Muscle of leg (tissue), 11 donors: ENCODE measurements around the gene ACOT11. TPM values are rescaled to one million over a fixed set of nuclear protein-coding genes. Genes with fewer than 3 reads are reported as not detected.
"Not testable (repeated sequence)": the region's sequence is repeated elsewhere in the genome, so short reads cannot be mapped to it uniquely, and the experiment has no call there.

Experiments
- DNase-seq: peaks from one replicate; pipeline ENCODE4 v3.0.0; 2013
- H3K27ac ChIP-seq: one replicate; pipeline ENCODE4 v1.5.1; 2013; ENCODE audit warnings: mild to moderate bottlenecking, low read length, control low read depth
- H3K27me3 ChIP-seq: one replicate; pipeline ENCODE4 v1.6.1; 2013; ENCODE audit warnings: low read length; ENCODE audit not compliant: control insufficient read depth, insufficient read depth
- H3K36me3 ChIP-seq: one replicate; pipeline ENCODE4 v1.6.1; 2013; ENCODE audit warnings: low read length; ENCODE audit not compliant: control insufficient read depth, insufficient read depth
- H3K4me1 ChIP-seq: one replicate; pipeline ENCODE4 v1.6.1; 2013; ENCODE audit warnings: low read length; ENCODE audit not compliant: control insufficient read depth, insufficient read depth
- H3K4me3 ChIP-seq: one replicate; pipeline ENCODE4 v1.5.1; 2013; ENCODE audit warnings: low read length, control low read depth
- H3K9me3 ChIP-seq: replicated peaks from 2 replicates; pipeline ENCODE4 v1.6.1; 2013; ENCODE audit warnings: low read depth, low read length; ENCODE audit not compliant: control insufficient read depth
- WGBS: methylation state at CpG from one replicate; pipeline ENCODE4 v1.1.5; 2013; ENCODE audit warnings: missing lambda C conversion rate; ENCODE audit not compliant: insufficient coverage; 5-methylcytosine and 5-hydroxymethylcytosine counted together
- polyA plus RNA-seq, 8 donors: library from polyadenylated mRNA; unstranded; fragments of 120-200 nt; gene quantifications; one replicate each; pipeline versions ENCODE4 v1.2.1 to v1.2.3, GENCODE V29; 2013; ENCODE audit warnings: inconsistent platforms in 1 of 8, low replicate concordance in 1 of 8; ENCODE audit not compliant: insufficient read length in 8 of 8, insufficient read depth in 1 of 8
- total RNA-seq: library from RNA; stranded (reverse); fragments of 120-200 nt; gene quantifications from one replicate; pipeline ENCODE4 v1.2.4, GENCODE V29; 2013

Gene ACOT11
- total and polyA plus RNA-seq, 9 donors, result 2.8 to 10.1 (median 5.6) TPM

- Histone ChIP-seq H3K9me3 (peaks cover 4% of the 10 kb centered on the region), H3K27ac (no peak overlapping the region), H3K27me3 (no peaks in the 10 kb centered on the region), H3K4me3 (no peak overlapping the region), H3K36me3 (no peaks in the 10 kb centered on the region), H3K4me1 (no peaks in the 10 kb centered on the region)
- no CpG with 5 or more reads among the region's 3 CpGs for WGBS
- no peak for DNase-seq
Observed at GRCh38 chr1:54510715-54511270, 37.2 kb upstream of the ACOT11 start.

GRCh38 chr1:54513921-54514580 is 34.0 kb upstream of the ACOT11 start:
- H3K9me3 ChIP-seq, DNase-seq, H3K27ac ChIP-seq, H3K36me3 ChIP-seq, H3K27me3 ChIP-seq, H3K4me1 ChIP-seq, H3K4me3 ChIP-seq: not testable (repeated sequence)
- WGBS, result 93% methylated on average over 9 of the region's 24 CpGs

GRCh38 chr1:54516249-54516920 is 31.6 kb upstream of the ACOT11 start:
- Histone ChIP-seq H3K36me3 (no peaks in the 10 kb centered on the region), H3K4me3 (no peak overlapping the region), H3K9me3 (peaks cover under 1% of the 10 kb centered on the region), H3K4me1 (no peaks in the 10 kb centered on the region), H3K27me3 (peaks cover 2% of the 10 kb centered on the region), H3K27ac (no peak overlapping the region)
- WGBS, result 57% methylated on average over 3 of the region's 4 CpGs
- no peak for DNase-seq

GRCh38 chr1:54517496-54517895 is 30.5 kb upstream of the ACOT11 start:
- no peak overlapping the region for H3K4me3 ChIP-seq
- 59% methylated on average over 5 of the region's 9 CpGs for WGBS
- no peak for DNase-seq
- no peaks in the 10 kb centered on the region for H3K36me3 ChIP-seq
- no peaks in the 10 kb centered on the region for H3K4me1 ChIP-seq
- no peak overlapping the region for H3K27ac ChIP-seq
- H3K9me3 ChIP-seq, result no peaks in the 10 kb centered on the region
- peaks cover 2% of the 10 kb centered on the region for H3K27me3 ChIP-seq

- Histone ChIP-seq H3K9me3 (no peaks in the 10 kb centered on the region), H3K36me3 (no peaks in the 10 kb centered on the region), H3K4me1 (no peaks in the 10 kb centered on the region), H3K4me3 (no peak overlapping the region), H3K27me3 (peaks cover 2% of the 10 kb centered on the region), H3K27ac (no peak overlapping the region)
- WGBS, result 63% methylated on average over 2 of the region's 2 CpGs
- DNase-seq, result no peak
Observed at GRCh38 chr1:54518489-54518888, 29.5 kb upstream of the ACOT11 start.

GRCh38 chr1:54519709-54520108 is 28.3 kb upstream of the ACOT11 start:
- Histone ChIP-seq H3K4me1 (no peaks in the 10 kb centered on the region), H3K36me3 (no peaks in the 10 kb centered on the region), H3K27me3 (peaks cover 2% of the 10 kb centered on the region), H3K9me3 (no peaks in the 10 kb centered on the region), H3K27ac (no peak overlapping the region), H3K4me3 (no peak overlapping the region)
- DNase-seq, result no peak
- WGBS, result 43% methylated on average over 1 of the region's 5 CpGs

- no peak overlapping the region for H3K4me3 ChIP-seq
- no peaks in the 10 kb centered on the region for H3K9me3 ChIP-seq
- no CpG with 5 or more reads among the region's 9 CpGs for WGBS
- no peak overlapping the region for H3K27ac ChIP-seq
- H3K4me1 ChIP-seq, result no peaks in the 10 kb centered on the region
- DNase-seq, result no peak
- H3K27me3 ChIP-seq, result peaks cover 2% of the 10 kb centered on the region
- H3K36me3 ChIP-seq, result no peaks in the 10 kb centered on the region
Observed at GRCh38 chr1:54520631-54521321, 27.3 kb upstream of the ACOT11 start.

GRCh38 chr1:54526565-54526964 is 21.5 kb upstream of the ACOT11 start:
- H3K36me3 ChIP-seq, DNase-seq, H3K4me3 ChIP-seq, H3K27me3 ChIP-seq, H3K27ac ChIP-seq, H3K9me3 ChIP-seq, H3K4me1 ChIP-seq: not testable (repeated sequence)
- WGBS, result no CpG with 5 or more reads among the region's 3 CpGs

- H3K27me3 ChIP-seq, result no peaks in the 10 kb centered on the region
- no peaks in the 10 kb centered on the region for H3K9me3 ChIP-seq
- DNase-seq, result no peak
- no peaks in the 10 kb centered on the region for H3K4me1 ChIP-seq
- H3K4me3 ChIP-seq, result no peak overlapping the region
- WGBS, result 63% methylated on average over 1 of the region's 1 CpG
- no peak overlapping the region for H3K27ac ChIP-seq
- H3K36me3 ChIP-seq, result no peaks in the 10 kb centered on the region
Observed at GRCh38 chr1:54528613-54529012, 19.4 kb upstream of the ACOT11 start.

- no peaks in the 10 kb centered on the region for H3K36me3 ChIP-seq
- H3K4me1 ChIP-seq, result no peaks in the 10 kb centered on the region
- H3K4me3 ChIP-seq, result no peak overlapping the region
- no peak overlapping the region for H3K27ac ChIP-seq
- no peaks in the 10 kb centered on the region for H3K9me3 ChIP-seq
- no peak for DNase-seq
- no CpG with 5 or more reads among the region's 2 CpGs for WGBS
- H3K27me3 ChIP-seq, result no peaks in the 10 kb centered on the region
Observed at GRCh38 chr1:54532033-54532432, 16.0 kb upstream of the ACOT11 start.
